GM19035 (cell line): ENCODE results near the gene KLHL11.
"Not testable (repeated sequence)": the region's sequence is repeated elsewhere in the genome, so short reads cannot be mapped to it uniquely, and the experiment has no call there.

Experiments used
- ATAC-seq: cut with Tn5 transposase; IDR thresholded peaks from one replicate; pipeline ENCODE4 v1.9.1; 2021; ENCODE audit not compliant: unreplicated experiment

Gene KLHL11

GRCh38 chr17:41891135-41892020 lies 26.2 kb upstream of the KLHL11 start:
- no peak for ATAC-seq

- no peak for ATAC-seq
These were observed 23.2 kb upstream of the KLHL11 start for GRCh38 chr17:41888332-41888965.

DNA sequence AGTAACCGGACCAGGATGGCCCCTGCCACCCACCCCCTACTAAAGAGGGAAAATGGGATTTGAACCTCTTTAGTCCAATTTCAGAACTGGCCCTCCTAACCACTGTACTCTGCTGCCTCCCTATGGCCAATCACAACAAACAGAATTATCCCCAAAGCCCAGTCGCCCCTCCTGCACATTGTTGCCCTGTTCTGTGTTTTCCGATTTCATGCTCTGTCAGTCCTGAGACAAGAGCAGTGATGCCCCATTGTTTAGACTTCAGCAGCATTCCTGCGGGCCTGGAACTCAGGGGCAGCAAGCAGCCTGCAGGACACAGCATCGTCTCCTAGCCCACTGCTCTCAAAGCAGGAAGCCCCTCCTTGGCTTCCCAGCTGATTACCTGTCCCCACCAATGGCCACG lies 20.5 kb upstream of the KLHL11 start:
- no peak for ATAC-seq

DNA sequence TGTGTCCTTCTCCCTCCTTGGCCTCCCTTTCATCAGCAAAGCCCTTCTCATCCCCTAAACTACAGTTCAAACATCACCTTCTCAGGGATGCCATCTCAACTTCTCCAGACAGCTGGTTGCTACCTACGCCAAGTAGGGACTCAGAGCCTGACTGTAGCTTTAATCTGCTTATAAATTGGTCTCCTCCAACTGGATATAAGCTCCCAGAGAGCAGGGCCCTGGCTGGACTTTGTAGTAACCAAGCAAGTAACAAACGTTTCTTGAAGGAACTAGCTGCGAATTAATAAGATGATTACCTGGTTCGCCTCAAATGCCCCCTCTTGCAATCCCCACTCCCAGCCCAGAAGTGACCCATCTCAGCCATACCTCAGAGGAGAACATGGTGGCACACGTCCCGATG lies 17.5 kb upstream of the KLHL11 start:
- ATAC-seq = no peak

DNA sequence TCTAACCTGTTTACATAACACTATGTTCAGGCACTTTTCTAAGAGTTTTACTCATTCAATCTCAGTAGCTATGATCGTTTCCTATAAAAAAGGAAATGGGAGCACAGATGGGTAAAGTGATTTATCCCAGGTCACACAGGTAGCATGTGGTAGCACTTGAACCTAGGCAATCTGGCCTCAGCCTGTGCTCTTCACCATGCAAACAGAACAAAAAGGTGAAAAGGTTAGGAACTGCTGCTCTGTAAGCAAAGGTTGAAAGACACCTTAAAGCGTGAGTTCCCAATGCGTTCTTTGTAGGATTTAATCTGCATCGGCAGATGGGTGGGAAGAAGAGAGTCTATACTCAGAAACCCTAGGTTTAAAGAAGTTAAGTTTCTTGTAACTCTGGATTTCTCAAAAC lies 14.9 kb upstream of the KLHL11 start:
- ATAC-seq = no peak

DNA sequence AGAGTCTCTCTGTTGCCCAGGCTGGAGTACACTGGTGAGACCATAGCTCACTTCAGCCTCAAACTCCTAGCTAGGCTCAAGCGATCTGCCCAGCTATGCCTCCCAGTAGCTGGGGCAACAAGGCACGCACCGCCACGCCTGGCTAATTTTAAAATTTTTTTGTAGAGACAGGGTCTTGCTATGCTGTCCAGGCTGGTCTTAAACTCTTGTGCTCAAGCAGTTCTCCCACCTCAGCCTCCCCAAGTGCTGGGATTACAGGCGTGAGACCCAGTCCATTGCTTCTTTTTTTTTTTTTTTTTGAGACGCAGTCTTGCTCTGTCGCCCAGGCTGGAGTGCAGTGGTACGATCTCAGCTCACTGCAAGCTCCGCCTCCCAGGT lies 9.1 kb upstream of the KLHL11 start:
- ATAC-seq = not testable (repeated sequence)

GRCh38 chr17:41873559-41874292 lies 8.5 kb upstream of the KLHL11 start:
- ATAC-seq = no peak

DNA sequence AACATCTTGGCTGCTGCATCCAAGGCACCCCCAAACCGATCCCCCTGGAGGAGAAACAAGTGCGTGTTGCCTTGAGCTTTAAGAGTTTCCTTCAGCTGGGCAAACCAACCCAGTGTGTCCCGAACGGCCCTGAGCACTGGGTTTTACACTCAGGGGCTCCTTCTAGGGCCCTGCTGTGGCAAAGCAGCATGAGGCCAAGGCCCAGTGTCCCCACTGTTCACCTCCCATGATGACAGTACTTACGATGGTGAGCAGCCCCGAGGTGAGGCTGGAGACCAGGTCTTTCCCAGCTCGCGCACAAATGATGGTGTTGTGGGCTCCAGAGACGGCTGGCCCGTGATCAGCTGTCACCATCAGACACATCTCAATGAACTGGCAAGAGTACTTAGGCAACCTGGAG lies 6.6 kb upstream of the KLHL11 start:
- no peak for ATAC-seq

GRCh38 chr17:41870627-41871026 lies 5.4 kb upstream of the KLHL11 start:
- ATAC-seq = no peak

- ATAC-seq = no peak
These were observed 4.9 kb upstream of the KLHL11 start for GRCh38 chr17:41870097-41870496.

GRCh38 chr17:41869426-41869825 lies 4.2 kb upstream of the KLHL11 start:
- ATAC-seq = no peak

DNA sequence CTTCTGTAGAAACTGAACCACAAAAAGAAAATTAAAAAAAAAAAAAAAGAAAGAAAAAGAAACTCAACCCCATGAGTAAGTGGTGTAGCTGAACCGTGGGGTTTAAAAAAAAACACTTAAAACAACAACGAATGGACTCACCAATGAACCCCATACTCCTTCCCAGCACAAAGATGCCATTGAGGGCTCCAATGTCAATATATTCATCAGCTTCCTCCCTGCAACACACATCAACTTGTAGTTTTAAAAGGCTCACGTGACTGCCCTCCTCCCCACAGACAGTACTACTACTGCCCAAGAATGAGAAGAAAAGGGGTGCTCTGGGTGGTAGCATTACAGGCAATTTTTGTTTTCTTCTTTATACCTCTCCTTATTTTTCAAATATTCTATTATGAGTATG lies 3.3 kb upstream of the KLHL11 start:
- no peak for ATAC-seq

- no peak for ATAC-seq
These were observed 322 bp upstream of the KLHL11 start for GRCh38 chr17:41865596-41865893.

GRCh38 chr17:41864498-41864835 lies 756 bp downstream of the KLHL11 start:
- peak; percentile 35 for ATAC-seq

DNA sequence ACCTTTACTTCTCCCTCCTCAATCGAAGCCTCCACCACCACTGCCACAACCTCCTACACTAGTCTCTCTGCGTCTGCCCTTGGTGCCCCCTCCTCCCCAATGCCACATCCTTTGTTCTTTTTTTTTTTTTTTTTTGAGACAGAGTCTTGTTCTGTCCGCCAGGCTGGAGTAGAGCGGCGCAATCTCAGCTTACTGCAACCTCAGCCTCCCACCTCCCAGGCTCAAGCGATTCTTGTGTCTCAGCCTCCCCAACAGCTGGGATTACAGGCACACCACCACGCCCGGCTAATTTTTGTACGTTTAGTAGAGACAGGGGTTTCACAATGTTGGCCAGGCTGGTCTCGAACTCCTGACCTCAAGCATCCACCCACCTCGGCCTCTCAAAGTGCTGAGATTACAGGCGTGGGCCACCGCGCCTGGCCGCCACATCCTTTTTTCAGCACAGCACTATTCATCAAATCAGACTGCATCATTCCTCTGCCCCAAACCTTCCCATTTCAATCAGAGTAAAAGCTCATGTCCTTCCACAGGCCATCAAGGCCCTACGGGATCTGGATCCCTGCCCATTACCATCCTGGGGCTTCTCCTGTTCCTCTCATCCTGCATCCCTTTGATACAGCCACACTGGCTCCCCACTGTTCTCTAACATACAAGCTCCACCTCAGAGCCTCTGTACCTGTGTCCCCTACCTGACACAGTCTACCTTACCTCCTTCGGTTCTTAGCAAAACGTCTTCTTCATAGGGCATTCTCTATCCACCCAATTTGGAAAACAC lies 2.0 kb downstream of the KLHL11 start:
- ATAC-seq = no peak

GRCh38 chr17:41860254-41860931 lies 4.8 kb downstream of the KLHL11 start:
- no peak for ATAC-seq

- ATAC-seq = not testable (repeated sequence)
These were observed 13.8 kb downstream of the KLHL11 start for GRCh38 chr17:41851382-41851781.

- no peak for ATAC-seq
These were observed 15.8 kb downstream of the KLHL11 start for GRCh38 chr17:41849251-41849990.

DNA sequence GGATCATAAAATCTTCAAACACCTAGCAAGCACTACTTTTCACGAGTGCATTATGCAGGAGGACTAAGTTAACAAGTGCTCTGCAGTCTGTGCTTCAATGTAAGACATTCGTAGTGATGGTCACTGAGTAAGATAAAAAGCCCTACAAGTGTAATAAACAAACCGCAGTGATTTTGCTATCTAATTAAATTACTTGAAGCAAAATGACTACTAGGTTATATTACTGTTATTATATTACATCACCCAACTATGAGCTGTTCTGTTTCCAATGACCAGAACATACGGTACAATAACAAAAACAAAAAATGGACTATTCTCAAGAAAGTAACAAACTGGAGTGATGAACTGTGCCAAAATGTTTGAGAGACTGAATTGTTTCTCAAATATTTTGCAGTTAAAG lies 16.4 kb downstream of the KLHL11 start:
- no peak for ATAC-seq

- no peak for ATAC-seq
These were observed 20.3 kb downstream of the KLHL11 start for GRCh38 chr17:41844971-41845370.
